Activated T-cell treated with anti-CD3 and anti-CD28 coated beads, Interleukin-2, amount 50 U/mL, for 24 hours (primary cell): Measurements from ENCODE around the gene GLOD5.

ENCODE experiments used
- DNase-seq: peaks from one replicate; pipeline ENCODE4 v3.0.0-alpha.2; 2020
- H3K27ac Mint-ChIP-seq: 2 replicates; pipeline ENCODE4 v1.8.0; 2020; ENCODE audit warnings: mild to moderate bottlenecking, mixed read lengths
- H3K27me3 Mint-ChIP-seq: 2 replicates; pipeline ENCODE4 v1.8.0; 2020; ENCODE audit warnings: mixed read lengths
- H3K36me3 Mint-ChIP-seq: 2 replicates; pipeline ENCODE4 v1.8.0; 2020; ENCODE audit warnings: low read depth, mixed read lengths
- H3K4me1 Mint-ChIP-seq: 2 replicates; pipeline ENCODE4 v1.8.0; 2020; ENCODE audit warnings: low read depth, mixed read lengths
- H3K4me3 Mint-ChIP-seq: 2 replicates; pipeline ENCODE4 v1.8.0; 2020; ENCODE audit warnings: mild to moderate bottlenecking, moderate library complexity, mixed read lengths
- H3K9me3 Mint-ChIP-seq: 2 replicates; pipeline ENCODE4 v1.8.0; 2020; ENCODE audit warnings: mixed read lengths

GLOD5 gene

GRCh38 chrX:48737940-48738339, 23.6 kb upstream of the GLOD5 start:
- Mint-ChIP-seq H3K4me3 (peak overlapping the region; percentile 80), H3K36me3 (no peaks in the 10 kb centered on the region), H3K4me1 (peaks cover 19% of the 10 kb centered on the region), H3K9me3 (no peaks in the 10 kb centered on the region), H3K27me3 (peaks cover 13% of the 10 kb centered on the region), H3K27ac (peak overlapping the region; percentile 92)
- DNase-seq = no peak

GRCh38 chrX:48741834-48742233, 19.7 kb upstream of the GLOD5 start:
- no peak overlapping the region for H3K4me3 Mint-ChIP-seq
- peaks cover 26% of the 10 kb centered on the region for H3K27me3 Mint-ChIP-seq
- no peaks in the 10 kb centered on the region for H3K36me3 Mint-ChIP-seq
- no peak for DNase-seq
- peaks cover 11% of the 10 kb centered on the region for H3K4me1 Mint-ChIP-seq
- no peak overlapping the region for H3K27ac Mint-ChIP-seq
- no peaks in the 10 kb centered on the region for H3K9me3 Mint-ChIP-seq

GRCh38 chrX:48745222-48745621, 16.3 kb upstream of the GLOD5 start:
- Mint-ChIP-seq H3K27me3 (peaks cover 25% of the 10 kb centered on the region), H3K4me1 (no peaks in the 10 kb centered on the region), H3K27ac (no peak overlapping the region), H3K36me3 (no peaks in the 10 kb centered on the region), H3K4me3 (no peak overlapping the region), H3K9me3 (no peaks in the 10 kb centered on the region)
- no peak for DNase-seq

- Mint-ChIP-seq H3K4me3 (no peak overlapping the region), H3K27me3 (peaks cover 27% of the 10 kb centered on the region), H3K4me1 (peaks cover 9% of the 10 kb centered on the region), H3K27ac (no peak overlapping the region), H3K36me3 (no peaks in the 10 kb centered on the region), H3K9me3 (no peaks in the 10 kb centered on the region)
- no peak for DNase-seq
These were observed 14.0 kb upstream of the GLOD5 start for GRCh38 chrX:48747415-48748016.

GRCh38 chrX:48749182-48749581, 12.4 kb upstream of the GLOD5 start:
- no peaks in the 10 kb centered on the region for H3K36me3 Mint-ChIP-seq
- no peaks in the 10 kb centered on the region for H3K9me3 Mint-ChIP-seq
- H3K27ac Mint-ChIP-seq = no peak overlapping the region
- peaks cover 42% of the 10 kb centered on the region for H3K27me3 Mint-ChIP-seq
- no peak for DNase-seq
- no peak overlapping the region for H3K4me3 Mint-ChIP-seq
- peaks cover 9% of the 10 kb centered on the region for H3K4me1 Mint-ChIP-seq

- no peak for DNase-seq
These were observed 10.2 kb upstream of the GLOD5 start for GRCh38 chrX:48751343-48751742.

GRCh38 chrX:48752498-48752897, 9.0 kb upstream of the GLOD5 start:
- Mint-ChIP-seq H3K4me1 (peaks cover 9% of the 10 kb centered on the region), H3K4me3 (no peak overlapping the region), H3K36me3 (no peaks in the 10 kb centered on the region), H3K9me3 (no peaks in the 10 kb centered on the region), H3K27ac (no peak overlapping the region), H3K27me3 (peaks cover 37% of the 10 kb centered on the region)
- DNase-seq = no peak

More at GRCh38 chrX:48751343-48751742, 10.2 kb upstream of the GLOD5 start:
- Mint-ChIP-seq H3K9me3 (no peaks in the 10 kb centered on the region), H3K27ac (no peak overlapping the region), H3K36me3 (no peaks in the 10 kb centered on the region), H3K27me3 (peaks cover 42% of the 10 kb centered on the region), H3K4me1 (peaks cover 9% of the 10 kb centered on the region), H3K4me3 (no peak overlapping the region)

GRCh38 chrX:48753708-48754228, 7.8 kb upstream of the GLOD5 start:
- H3K27ac Mint-ChIP-seq = no peak overlapping the region
- no peak overlapping the region for H3K4me3 Mint-ChIP-seq
- DNase-seq = no peak
- peaks cover 40% of the 10 kb centered on the region for H3K27me3 Mint-ChIP-seq
- H3K4me1 Mint-ChIP-seq = peaks cover 9% of the 10 kb centered on the region
- H3K9me3 Mint-ChIP-seq = no peaks in the 10 kb centered on the region
- H3K36me3 Mint-ChIP-seq = no peaks in the 10 kb centered on the region

- Mint-ChIP-seq H3K27ac (no peak overlapping the region), H3K36me3 (no peaks in the 10 kb centered on the region), H3K4me3 (no peak overlapping the region), H3K27me3 (peaks cover 42% of the 10 kb centered on the region), H3K4me1 (peaks cover 9% of the 10 kb centered on the region), H3K9me3 (no peaks in the 10 kb centered on the region)
- DNase-seq = no peak
These were observed 7.3 kb upstream of the GLOD5 start for GRCh38 chrX:48754238-48754637.

- Mint-ChIP-seq H3K36me3 (no peaks in the 10 kb centered on the region), H3K4me1 (no peaks in the 10 kb centered on the region), H3K9me3 (no peaks in the 10 kb centered on the region), H3K4me3 (no peak overlapping the region), H3K27me3 (peaks cover 21% of the 10 kb centered on the region), H3K27ac (no peak overlapping the region)
- no peak for DNase-seq
These were observed 7.7 kb downstream of the GLOD5 start for GRCh38 chrX:48769230-48769629.

- Mint-ChIP-seq H3K9me3 (no peaks in the 10 kb centered on the region), H3K27me3 (peaks cover 22% of the 10 kb centered on the region), H3K36me3 (no peaks in the 10 kb centered on the region), H3K4me3 (no peak overlapping the region), H3K27ac (no peak overlapping the region), H3K4me1 (no peaks in the 10 kb centered on the region)
- no peak for DNase-seq
These were observed 8.7 kb downstream of the GLOD5 start for GRCh38 chrX:48770296-48770695.

- H3K4me3 Mint-ChIP-seq = no peak overlapping the region
- no peaks in the 10 kb centered on the region for H3K36me3 Mint-ChIP-seq
- no peak for DNase-seq
- H3K4me1 Mint-ChIP-seq = no peaks in the 10 kb centered on the region
- no peaks in the 10 kb centered on the region for H3K9me3 Mint-ChIP-seq
- H3K27me3 Mint-ChIP-seq = peaks cover 34% of the 10 kb centered on the region
- no peak overlapping the region for H3K27ac Mint-ChIP-seq
These were observed 11.1 kb downstream of the GLOD5 start for GRCh38 chrX:48772602-48773001.

GRCh38 chrX:48776818-48777439, 15.4 kb downstream of the GLOD5 start:
- Mint-ChIP-seq H3K27ac (no peak overlapping the region), H3K36me3 (no peaks in the 10 kb centered on the region), H3K4me1 (no peaks in the 10 kb centered on the region), H3K9me3 (no peaks in the 10 kb centered on the region), H3K27me3 (peaks cover 43% of the 10 kb centered on the region), H3K4me3 (no peak overlapping the region)
- DNase-seq = no peak

GRCh38 chrX:48779399-48779798, 17.9 kb downstream of the GLOD5 start:
- H3K4me3 Mint-ChIP-seq = no peak overlapping the region
- H3K27me3 Mint-ChIP-seq = peaks cover 36% of the 10 kb centered on the region
- no peak overlapping the region for H3K27ac Mint-ChIP-seq
- no peaks in the 10 kb centered on the region for H3K4me1 Mint-ChIP-seq
- no peak for DNase-seq
- H3K9me3 Mint-ChIP-seq = no peaks in the 10 kb centered on the region
- H3K36me3 Mint-ChIP-seq = no peaks in the 10 kb centered on the region

- H3K27ac Mint-ChIP-seq = no peak overlapping the region
- no peaks in the 10 kb centered on the region for H3K9me3 Mint-ChIP-seq
- DNase-seq = no peak
- no peaks in the 10 kb centered on the region for H3K36me3 Mint-ChIP-seq
- no peak overlapping the region for H3K4me3 Mint-ChIP-seq
- H3K4me1 Mint-ChIP-seq = no peaks in the 10 kb centered on the region
- peaks cover 35% of the 10 kb centered on the region for H3K27me3 Mint-ChIP-seq
These were observed 20.2 kb downstream of the GLOD5 start for GRCh38 chrX:48781705-48782104.
